T-helper 17 cell (primary cell): ENCODE measurements around the gene PLEKHA8. TPM values are rescaled to one million over a fixed set of nuclear protein-coding genes. Genes with fewer than 3 reads are reported as not detected.

ENCODE experiments used
- ATAC-seq: fragments of 150-1000 bp; cut with Tn5 transposase; 2 replicates; pipeline ENCODE4 v1.10.0; 2021; ENCODE audit warnings: mild to moderate bottlenecking, moderate library complexity
- DNase-seq, 3 donors: peaks; one replicate each; pipeline versions ENCODE4 v3.0.0 to v3.0.0-alpha.2; 2020 to 2021
- H3K9me3 ChIP-seq: one replicate; pipeline ENCODE4 v1.7.0; 2013; ENCODE audit warnings: low read length, mild to moderate bottlenecking; ENCODE audit not compliant: control insufficient read depth, poor library complexity, severe bottlenecking
- H3K27ac Mint-ChIP-seq: one replicate; pipeline ENCODE4 v1.8.0; 2022; ENCODE audit warnings: mild to moderate bottlenecking, moderate library complexity, mixed read lengths
- H3K27me3 Mint-ChIP-seq: one replicate; pipeline ENCODE4 v1.8.0; 2022; ENCODE audit warnings: mixed read lengths
- H3K36me3 Mint-ChIP-seq: one replicate; pipeline ENCODE4 v1.8.0; 2022; ENCODE audit warnings: low read depth, mixed read lengths
- H3K4me1 Mint-ChIP-seq: one replicate; pipeline ENCODE4 v1.8.0; 2022; ENCODE audit warnings: mild to moderate bottlenecking, mixed read lengths
- H3K4me3 Mint-ChIP-seq: one replicate; pipeline ENCODE4 v1.8.0; 2022; ENCODE audit warnings: mild to moderate bottlenecking, moderate library complexity, mixed read lengths
- total RNA-seq, 4 donors: library from RNA in 2 of 4; stranded (reverse) in 2 of 4; gene quantifications; one replicate each; pipeline ENCODE4 v1.2.3 and lab custom pipeline; 2022 to 2026

PLEKHA8 gene
- total RNA-seq, 2 donors from 2014 or later, result 5.9 to 7.6 TPM

GRCh38 chr7:30177186-30177585 lies 149.0 kb downstream of the PLEKHA8 start:
- ATAC-seq (no peak), DNase-seq (no peak)
- no peaks in the 10 kb centered on the region for H3K36me3 Mint-ChIP-seq
- H3K4me3 Mint-ChIP-seq, result no peak overlapping the region
- H3K27me3 Mint-ChIP-seq, result no peaks in the 10 kb centered on the region
- no peak overlapping the region for H3K27ac Mint-ChIP-seq
- H3K4me1 Mint-ChIP-seq, result peaks cover 7% of the 10 kb centered on the region
- no peaks in the 10 kb centered on the region for H3K9me3 ChIP-seq

DNA sequence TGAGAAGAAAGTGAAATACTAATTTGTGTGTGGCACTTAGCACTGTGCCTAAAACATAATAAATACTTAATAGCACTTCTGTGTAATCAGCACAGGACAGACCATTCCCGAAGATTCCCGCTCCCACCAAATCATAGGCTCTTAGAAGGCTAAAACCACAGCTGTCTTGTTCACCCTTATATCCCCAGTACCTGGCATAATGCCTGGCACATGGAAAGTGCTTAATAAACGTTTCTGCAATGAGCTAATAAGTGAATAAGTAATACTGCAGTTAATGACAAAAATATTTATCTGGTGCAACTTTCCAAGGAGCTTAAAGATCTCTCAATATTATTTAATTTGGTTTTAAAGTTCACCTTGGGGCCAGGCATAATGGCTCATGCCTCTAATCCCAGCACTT lies 149.8 kb downstream of the PLEKHA8 start:
- DNase-seq (no peak), ATAC-seq (no peak)
- H3K36me3 Mint-ChIP-seq, result no peaks in the 10 kb centered on the region
- no peaks in the 10 kb centered on the region for H3K27me3 Mint-ChIP-seq
- no peak overlapping the region for H3K27ac Mint-ChIP-seq
- peaks cover 4% of the 10 kb centered on the region for H3K4me1 Mint-ChIP-seq
- H3K4me3 Mint-ChIP-seq, result no peak overlapping the region
- no peaks in the 10 kb centered on the region for H3K9me3 ChIP-seq

- Mint-ChIP-seq H3K4me1 (peaks cover 4% of the 10 kb centered on the region), H3K27me3 (no peaks in the 10 kb centered on the region), H3K36me3 (no peaks in the 10 kb centered on the region), H3K27ac (no peak overlapping the region), H3K4me3 (no peak overlapping the region)
- DNase-seq, result no peak
- no peak for ATAC-seq
- no peaks in the 10 kb centered on the region for H3K9me3 ChIP-seq
Observed at GRCh38 chr7:30178748-30179436, 150.7 kb downstream of the PLEKHA8 start.

Other genes starting within 250 kb of the PLEKHA8 start
- under 1 TPM in 1 of 2 donors, not detected in 1; 0.08 TPM for gene WIPF3, start 221.9 kb upstream of the PLEKHA8 start, total RNA-seq
- gene SCRN1, start 38.6 kb upstream of the PLEKHA8 start, total RNA-seq, result 1 to 10 TPM; 5.7 to 6.1 TPM
- 1 to 10 TPM; 5.1 to 7.4 TPM for gene FKBP14, start 1.7 kb upstream of the PLEKHA8 start, total RNA-seq
- gene MTURN, start 106.6 kb downstream of the PLEKHA8 start, total RNA-seq, result 10 to 100 TPM; 25.1 to 91.0 TPM